ENCODE measurements around the gene OR5D18.

DNA sequence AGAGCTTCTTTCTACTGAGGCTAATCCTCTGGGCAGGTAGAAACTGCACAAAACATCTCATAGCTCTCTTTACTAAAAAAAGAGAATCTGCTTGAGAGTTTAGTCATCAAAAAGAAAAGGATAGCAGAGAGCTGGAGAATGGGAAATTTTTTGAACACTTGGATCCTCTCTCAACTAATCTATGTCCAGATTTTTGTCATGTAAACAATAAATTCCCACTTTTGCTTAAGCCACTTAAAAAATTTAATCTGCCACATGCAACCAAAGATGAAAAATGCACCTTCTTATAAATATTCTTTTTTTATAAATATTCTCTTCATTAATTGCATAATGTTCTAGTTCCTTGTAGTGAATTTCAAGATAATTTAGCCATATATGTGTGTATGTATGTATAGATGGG lies 29.6 kb downstream of the OR5D18 start:
- TF ChIP-seq NKRF (conservative IDR thresholded peaks at IDR 0.05) (no peak), KDM1A (IDR thresholded peaks at IDR 0.05; ENCODE audit: borderline replicate concordance) (no peak), ZNF274 (IDR thresholded peaks at IDR 0.05; ENCODE audit: insufficient read depth, insufficient read length) (no peak), BACH1 (IDR thresholded peaks at IDR 0.05; ENCODE audit: borderline replicate concordance) (no peak), MYC (IDR thresholded peaks at IDR 0.05; ENCODE audit: insufficient read depth, insufficient read length, insufficient replicate concordance, low read length, severe bottlenecking) (no peak), POLR2AphosphoS5 (IDR thresholded peaks at IDR 0.05; ENCODE audit: low read length) (no peak), GABPA (IDR thresholded peaks at IDR 0.05; ENCODE audit: low read depth) (no peak), CTCF (IDR thresholded peaks at IDR 0.05 in 2 of 3, conservative IDR thresholded peaks at IDR 0.05 in 1 of 3; ENCODE audit: control insufficient read depth in 2 of 3, extremely low read depth in 1 of 3, insufficient read depth in 1 of 3, low read depth in 3 of 3, low read length in 3 of 3) (no peak), POLR2A (IDR thresholded peaks at IDR 0.05; ENCODE audit: low read depth, low read length) (no peak), YY1 (IDR thresholded peaks at IDR 0.05; ENCODE audit: low read depth, low read length) (no peak), EP300 (IDR thresholded peaks at IDR 0.05; ENCODE audit: borderline replicate concordance in 1 of 2, control insufficient read depth in 1 of 2, low read depth in 2 of 2, low read length in 2 of 2) (no peak), EGR1 (IDR thresholded peaks at IDR 0.05; ENCODE audit: borderline replicate concordance in 1 of 2, low read depth in 2 of 2, low read length in 2 of 2) (no peak), USF2 (IDR thresholded peaks at IDR 0.05; ENCODE audit: borderline replicate concordance, low read depth, low read length) (no peak)
- TF ChIP-seq, protein P1, sequence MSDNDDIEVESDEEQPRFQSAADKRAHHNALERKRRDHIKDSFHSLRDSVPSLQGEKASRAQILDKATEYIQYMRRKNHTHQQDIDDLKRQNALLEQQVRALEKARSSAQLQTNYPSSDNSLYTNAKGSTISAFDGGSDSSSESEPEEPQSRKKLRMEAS (IDR thresholded peaks at IDR 0.05; ENCODE audit: low read depth, low read length): no peak
